ENCODE results near the gene GPR37L1.

GRCh38 chr1:202162047-202162417 is 39.3 kb downstream of the GPR37L1 start:
- TF ChIP-seq CTCF (conservative IDR thresholded peaks at IDR 0.05; ENCODE audit: low read length) (no peak), EZH2phosphoT487 (IDR thresholded peaks at IDR 0.05; ENCODE audit: borderline replicate concordance) (no peak)
